PFSK-1 (cell line): Measurements from ENCODE around the gene CAMKK2. TPM values are rescaled to one million over a fixed set of nuclear protein-coding genes. Genes with fewer than 3 reads are reported as not detected.
A peak's percentile ranks its signal among the peaks of the same experiment; 100 is the strongest.

Source experiments
- FOXP2 ChIP-seq: optimal IDR thresholded peaks from 2 replicates; pipeline ENCODE3; 2011; ENCODE audit warnings: borderline replicate concordance, control low read depth, inconsistent platforms; ENCODE audit not compliant: insufficient read depth; ENCODE audit errors: extremely low read length, extremely low read depth
- POLR2AphosphoS5 ChIP-seq: IDR thresholded peaks from 2 replicates; pipeline ENCODE4 v1.6.1; 2012; ENCODE audit warnings: low read depth, mild to moderate bottlenecking, control low read depth, low read length, moderate library complexity
- SIN3A ChIP-seq: IDR thresholded peaks from 2 replicates; pipeline ENCODE4 v1.6.1; 2012; ENCODE audit warnings: mild to moderate bottlenecking, low read length, moderate library complexity, borderline replicate concordance; ENCODE audit not compliant: insufficient read depth
- TAF1 ChIP-seq: IDR thresholded peaks from 2 replicates; pipeline ENCODE4 v1.6.1; 2012; ENCODE audit warnings: low read length, control low read depth, borderline replicate concordance; ENCODE audit not compliant: insufficient read depth
- polyA plus RNA-seq: library from polyadenylated mRNA; unstranded; fragments of >200 nt; gene quantifications from one replicate; pipeline ENCODE4 v1.2.1, GENCODE V29; 2012; ENCODE audit warnings: low read depth, missing spikeins; ENCODE audit not compliant: insufficient read length
- TF ChIP-seq, protein P1 (sequence below), 2 experiments: IDR thresholded peaks; 2 replicates each; pipeline versions ENCODE4 v1.6.1 to v1.8.0; 2011 to 2012; ENCODE audit warnings: low read depth in 2 of 2, low read length in 2 of 2, control low read depth in 1 of 2, inconsistent platforms in 1 of 2, mild to moderate bottlenecking in 1 of 2, moderate library complexity in 1 of 2; ENCODE audit not compliant: insufficient read depth in 1 of 2

Gene CAMKK2
- 24.8 TPM for polyA plus RNA-seq

DNA sequence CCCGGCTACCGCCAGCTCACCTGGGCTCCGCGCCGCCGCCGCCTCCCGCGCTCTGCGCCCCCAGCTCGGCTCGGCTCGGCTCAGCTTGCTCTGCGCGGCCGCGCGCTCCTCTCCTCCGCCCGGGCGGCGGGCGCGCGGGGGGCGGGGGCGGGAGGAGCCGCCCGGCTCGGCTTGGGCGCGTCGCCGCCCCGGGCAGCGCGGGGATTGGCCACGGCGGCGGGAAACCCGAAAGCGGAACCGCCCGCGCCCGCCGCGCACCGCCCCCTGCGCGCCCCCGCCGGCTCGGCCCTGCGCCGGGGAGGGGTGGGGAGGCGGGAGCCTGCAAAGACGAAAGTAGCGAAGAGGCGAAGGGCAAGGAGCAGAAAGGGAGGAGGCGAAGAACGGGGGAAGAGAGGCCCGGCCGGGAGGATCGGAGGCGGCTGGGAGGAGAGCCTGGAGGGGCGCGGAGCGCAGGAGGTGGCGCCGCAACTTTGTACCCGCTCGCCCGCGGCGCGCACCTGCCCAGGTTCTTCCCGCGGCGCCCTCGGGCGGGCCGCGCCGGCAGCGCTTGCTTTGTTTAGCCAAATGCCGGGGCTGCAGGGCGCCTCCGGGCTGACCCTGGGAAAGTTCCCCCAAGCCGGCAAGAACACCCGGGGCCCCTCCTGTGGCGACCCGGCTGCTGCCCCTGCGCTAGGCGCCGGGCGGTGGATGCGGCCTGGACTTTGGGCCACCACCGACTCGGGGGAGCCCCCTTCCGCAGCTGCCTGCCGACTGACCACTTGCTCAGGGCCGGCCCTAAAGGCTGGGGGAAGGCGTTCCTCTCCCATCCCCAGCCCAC, at the start of gene CAMKK2:
TSS of gene CAMKK2 (minus strand) at position 92 of the 817 bp plus-strand sequence. CDS start 22,183 bp downstream, outside the sequence.
- TF ChIP-seq POLR2AphosphoS5 (no peak), SIN3A (peak; percentile 37; the same call in 1 of the 2 replicates)

DNA sequence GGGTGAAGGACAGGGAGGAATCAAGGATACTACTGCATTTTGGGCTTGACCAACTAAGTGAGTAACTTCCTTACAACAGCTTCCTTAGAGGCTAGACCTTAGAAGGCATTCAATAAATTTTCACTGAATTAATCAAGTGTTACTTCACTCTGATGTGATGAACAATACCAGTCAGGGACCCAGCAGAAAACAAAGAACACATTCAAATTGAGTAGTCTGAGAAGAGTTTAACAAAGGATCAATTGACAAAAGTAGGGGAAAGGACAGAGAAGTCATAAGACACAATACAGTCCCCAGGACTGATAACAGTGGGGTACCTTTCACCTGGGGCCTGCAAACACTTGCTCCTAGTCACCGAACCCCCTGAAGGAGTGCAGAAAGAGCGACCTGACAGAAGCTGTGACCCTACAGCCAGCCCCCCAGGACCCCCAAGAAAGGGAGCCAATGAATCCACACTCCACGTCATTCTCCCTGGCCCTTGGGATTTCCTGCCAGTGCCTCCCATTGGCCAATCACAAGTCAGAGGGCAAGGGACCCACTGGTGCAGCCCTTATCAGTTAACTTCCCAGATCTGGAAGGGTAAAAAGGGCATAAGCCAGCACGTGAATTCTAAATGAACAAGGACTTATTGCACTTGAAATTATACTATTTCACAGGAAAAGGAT, 48.8 kb upstream of the CAMKK2 start:
- no peak for TF ChIP-seq SIN3A
- TF ChIP-seq TAF1 = no peak
- no peak for TF ChIP-seq FOXP2
- TF ChIP-seq POLR2AphosphoS5 = no peak
- TF ChIP-seq, protein P1, sequence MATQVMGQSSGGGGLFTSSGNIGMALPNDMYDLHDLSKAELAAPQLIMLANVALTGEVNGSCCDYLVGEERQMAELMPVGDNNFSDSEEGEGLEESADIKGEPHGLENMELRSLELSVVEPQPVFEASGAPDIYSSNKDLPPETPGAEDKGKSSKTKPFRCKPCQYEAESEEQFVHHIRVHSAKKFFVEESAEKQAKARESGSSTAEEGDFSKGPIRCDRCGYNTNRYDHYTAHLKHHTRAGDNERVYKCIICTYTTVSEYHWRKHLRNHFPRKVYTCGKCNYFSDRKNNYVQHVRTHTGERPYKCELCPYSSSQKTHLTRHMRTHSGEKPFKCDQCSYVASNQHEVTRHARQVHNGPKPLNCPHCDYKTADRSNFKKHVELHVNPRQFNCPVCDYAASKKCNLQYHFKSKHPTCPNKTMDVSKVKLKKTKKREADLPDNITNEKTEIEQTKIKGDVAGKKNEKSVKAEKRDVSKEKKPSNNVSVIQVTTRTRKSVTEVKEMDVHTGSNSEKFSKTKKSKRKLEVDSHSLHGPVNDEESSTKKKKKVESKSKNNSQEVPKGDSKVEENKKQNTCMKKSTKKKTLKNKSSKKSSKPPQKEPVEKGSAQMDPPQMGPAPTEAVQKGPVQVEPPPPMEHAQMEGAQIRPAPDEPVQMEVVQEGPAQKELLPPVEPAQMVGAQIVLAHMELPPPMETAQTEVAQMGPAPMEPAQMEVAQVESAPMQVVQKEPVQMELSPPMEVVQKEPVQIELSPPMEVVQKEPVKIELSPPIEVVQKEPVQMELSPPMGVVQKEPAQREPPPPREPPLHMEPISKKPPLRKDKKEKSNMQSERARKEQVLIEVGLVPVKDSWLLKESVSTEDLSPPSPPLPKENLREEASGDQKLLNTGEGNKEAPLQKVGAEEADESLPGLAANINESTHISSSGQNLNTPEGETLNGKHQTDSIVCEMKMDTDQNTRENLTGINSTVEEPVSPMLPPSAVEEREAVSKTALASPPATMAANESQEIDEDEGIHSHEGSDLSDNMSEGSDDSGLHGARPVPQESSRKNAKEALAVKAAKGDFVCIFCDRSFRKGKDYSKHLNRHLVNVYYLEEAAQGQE (IDR thresholded peaks at IDR 0.05; ENCODE audit: insufficient read depth in 1 of 2, low read depth in 2 of 2, low read length in 2 of 2) = no peak

DNA sequence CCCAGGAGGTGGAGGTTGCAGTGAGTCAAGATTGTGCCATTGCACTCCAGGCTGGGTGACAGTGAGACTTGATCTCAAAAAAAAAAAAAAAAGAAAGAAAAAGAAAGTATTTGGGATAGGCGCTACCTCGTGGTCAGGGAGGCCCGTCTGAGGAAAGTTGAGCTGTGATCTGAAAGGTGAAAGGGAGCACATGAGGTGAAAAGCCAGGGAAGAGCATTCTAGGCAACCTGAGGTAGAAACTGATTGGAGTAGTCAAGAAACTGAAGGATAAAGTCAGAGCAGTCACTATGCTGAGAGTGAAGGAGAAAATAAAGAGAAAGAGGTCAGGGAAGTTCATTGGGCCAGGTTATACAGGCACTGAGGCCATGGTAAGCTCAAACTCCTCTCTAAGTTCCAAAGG, 48.0 kb upstream of the CAMKK2 start:
- TF ChIP-seq SIN3A (no peak), POLR2AphosphoS5 (no peak)
- TF ChIP-seq, protein P1 (IDR thresholded peaks at IDR 0.05; ENCODE audit: insufficient read depth in 1 of 2, low read depth in 2 of 2, low read length in 2 of 2) = no peak

DNA sequence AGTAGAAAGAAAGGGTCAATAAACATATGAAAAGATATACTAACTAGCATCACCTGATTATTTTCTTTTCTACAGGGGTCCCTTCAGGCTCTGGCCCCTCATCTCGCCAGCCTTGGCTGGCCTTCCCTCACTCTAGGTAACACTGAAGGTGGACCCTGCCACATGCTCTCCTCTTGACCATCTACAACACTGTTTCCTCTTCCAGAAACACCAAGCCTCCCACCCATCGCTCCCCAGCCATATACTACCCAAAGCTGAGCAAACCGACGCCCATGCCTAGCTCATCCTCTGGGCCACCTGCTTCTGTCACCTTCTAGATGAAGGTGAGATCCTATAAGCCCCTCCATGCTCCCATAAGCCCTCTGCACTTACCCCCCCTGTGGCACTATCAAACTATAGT, 40.9 kb upstream of the CAMKK2 start:
- TF ChIP-seq POLR2AphosphoS5 (no peak), FOXP2 (no peak), SIN3A (no peak), TAF1 (no peak)
- TF ChIP-seq, protein P1 (IDR thresholded peaks at IDR 0.05; ENCODE audit: insufficient read depth in 1 of 2, low read depth in 2 of 2, low read length in 2 of 2) = no peak

DNA sequence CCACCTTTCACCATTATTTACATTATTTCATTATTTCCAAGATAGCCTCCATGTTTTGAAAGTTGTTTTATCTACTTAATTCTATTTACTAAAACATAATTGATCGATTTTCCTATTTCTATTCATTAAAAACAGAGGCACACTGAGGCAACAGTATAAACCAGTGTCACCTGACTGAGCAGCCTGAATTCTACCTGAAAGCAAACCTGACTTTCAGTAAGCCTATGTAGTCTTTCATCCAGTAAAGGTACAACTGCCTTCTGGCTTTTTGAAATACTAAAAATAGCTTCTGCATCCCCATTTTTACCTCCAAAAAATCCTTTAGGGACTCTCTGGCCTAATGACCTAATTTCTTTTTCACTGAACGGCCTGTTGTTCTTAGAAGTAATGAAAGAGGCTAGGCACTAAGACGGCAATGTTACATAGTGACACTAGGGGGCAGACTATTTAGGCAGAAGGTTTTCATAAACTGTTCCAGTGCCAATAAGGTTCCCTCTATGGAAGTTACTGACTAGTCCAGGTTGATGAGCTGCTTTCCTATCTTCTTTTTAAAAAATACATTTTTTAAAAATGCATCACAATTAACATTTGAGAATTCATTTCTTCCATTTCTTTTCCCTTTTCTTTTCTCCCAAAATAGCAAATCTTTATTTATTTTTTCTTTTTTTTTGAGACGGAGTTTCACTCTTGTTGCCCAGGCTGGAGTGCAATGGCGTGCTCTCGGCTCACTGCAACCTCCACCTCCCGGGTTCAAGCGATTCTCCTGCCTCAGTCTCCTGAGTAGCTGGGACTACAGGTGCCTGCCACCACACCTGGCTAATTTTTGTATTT, 38.2 kb upstream of the CAMKK2 start:
- TF ChIP-seq POLR2AphosphoS5 = no peak
- no peak for TF ChIP-seq FOXP2
